HEK293 (cell line): ENCODE measurements around the gene MARCHF9.

Experiments used
- CTCF ChIP-seq: fragments of 450-650 bp; formaldehyde crosslinking; IDR thresholded peaks from 2 replicates; pipeline ENCODE4 v1.5.1; 2016; ENCODE audit warnings: missing biosample characterization, missing genetic modification characterization
- ZBTB49 ChIP-seq: fragments of 450-650 bp; formaldehyde crosslinking; IDR thresholded peaks from 2 replicates; pipeline ENCODE4 v1.5.1; 2016; ENCODE audit warnings: missing biosample characterization, missing genetic modification characterization, low read depth
- ZBTB8A ChIP-seq: fragments of 450-650 bp; formaldehyde crosslinking; IDR thresholded peaks from 2 replicates; pipeline ENCODE4 v1.5.1; 2016; ENCODE audit warnings: missing biosample characterization, missing genetic modification characterization
- ZNF155 ChIP-seq: fragments of 450-650 bp; formaldehyde crosslinking; IDR thresholded peaks from 2 replicates; pipeline ENCODE4 v1.5.1; 2016; ENCODE audit warnings: missing biosample characterization, missing genetic modification characterization
- ZNF274 ChIP-seq, 2 experiments: fragments of 200-500 bp in 1 of 2; fragments of 450-650 bp in 1 of 2; sonication (Bioruptor generic) in 1 of 2; formaldehyde crosslinking in 1 of 2; IDR thresholded peaks; 2 replicates each; pipeline versions ENCODE4 v1.5.1 to v1.6.1; 2014 to 2016; ENCODE audit warnings: borderline replicate concordance in 1 of 2, inconsistent platforms in 1 of 2, low read length in 1 of 2, missing biosample characterization in 1 of 2, missing genetic modification characterization in 1 of 2
- ZNF610 ChIP-seq: fragments of 450-650 bp; formaldehyde crosslinking; IDR thresholded peaks from 2 replicates; pipeline ENCODE4 v1.5.1; 2016; ENCODE audit warnings: missing biosample characterization, missing genetic modification characterization, borderline replicate concordance
- ZNF624 ChIP-seq: fragments of 450-650 bp; formaldehyde crosslinking; IDR thresholded peaks from 2 replicates; pipeline ENCODE4 v1.5.1; 2017; ENCODE audit warnings: missing biosample characterization, missing genetic modification characterization
- TF ChIP-seq, protein P1 (sequence below): fragments of 450-650 bp; formaldehyde crosslinking; IDR thresholded peaks from 2 replicates; pipeline ENCODE4 v1.5.1; 2016; ENCODE audit warnings: missing biosample characterization, missing genetic modification characterization
- TF ChIP-seq, protein P2 (sequence below): fragments of 450-650 bp; formaldehyde crosslinking; conservative IDR thresholded peaks from 2 replicates; pipeline ENCODE4 v1.5.1; 2016; ENCODE audit warnings: low read depth, missing biosample characterization, missing genetic modification characterization

DNA sequence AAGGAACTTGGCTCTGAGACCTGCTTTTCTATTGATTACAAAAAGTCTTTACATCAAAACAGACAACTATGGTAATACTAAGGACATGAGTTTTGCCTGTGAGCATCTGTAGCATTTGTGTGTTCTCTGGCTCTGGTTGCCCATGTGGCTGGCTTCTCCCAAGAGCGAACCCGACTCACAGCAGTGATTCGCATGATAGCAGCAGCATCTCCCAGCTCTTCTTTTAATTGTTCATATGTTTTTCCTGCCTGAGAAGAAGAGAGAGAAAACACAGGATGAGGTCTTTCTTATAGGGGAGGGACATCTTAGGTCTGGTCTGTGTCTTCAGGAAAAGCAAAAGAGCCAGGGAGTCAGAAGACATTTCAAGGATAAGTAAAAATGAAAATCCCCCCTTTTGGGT lies 46.1 kb downstream of the MARCHF9 start:
- TF ChIP-seq ZNF624 (tag by site-specific recombination) (no peak), CTCF (tag by site-specific recombination) (no peak), ZBTB8A (tag by site-specific recombination) (no peak), ZNF155 (tag by site-specific recombination) (no peak), ZNF610 (tag by site-specific recombination) (no peak), ZNF274 (IDR thresholded peaks at IDR 0.05; ENCODE audit: low read length) (no peak), ZNF274 (tag by site-specific recombination; IDR thresholded peaks at IDR 0.05; ENCODE audit: borderline replicate concordance) (no peak), ZBTB49 (tag by site-specific recombination) (no peak)
- TF ChIP-seq, protein P1, sequence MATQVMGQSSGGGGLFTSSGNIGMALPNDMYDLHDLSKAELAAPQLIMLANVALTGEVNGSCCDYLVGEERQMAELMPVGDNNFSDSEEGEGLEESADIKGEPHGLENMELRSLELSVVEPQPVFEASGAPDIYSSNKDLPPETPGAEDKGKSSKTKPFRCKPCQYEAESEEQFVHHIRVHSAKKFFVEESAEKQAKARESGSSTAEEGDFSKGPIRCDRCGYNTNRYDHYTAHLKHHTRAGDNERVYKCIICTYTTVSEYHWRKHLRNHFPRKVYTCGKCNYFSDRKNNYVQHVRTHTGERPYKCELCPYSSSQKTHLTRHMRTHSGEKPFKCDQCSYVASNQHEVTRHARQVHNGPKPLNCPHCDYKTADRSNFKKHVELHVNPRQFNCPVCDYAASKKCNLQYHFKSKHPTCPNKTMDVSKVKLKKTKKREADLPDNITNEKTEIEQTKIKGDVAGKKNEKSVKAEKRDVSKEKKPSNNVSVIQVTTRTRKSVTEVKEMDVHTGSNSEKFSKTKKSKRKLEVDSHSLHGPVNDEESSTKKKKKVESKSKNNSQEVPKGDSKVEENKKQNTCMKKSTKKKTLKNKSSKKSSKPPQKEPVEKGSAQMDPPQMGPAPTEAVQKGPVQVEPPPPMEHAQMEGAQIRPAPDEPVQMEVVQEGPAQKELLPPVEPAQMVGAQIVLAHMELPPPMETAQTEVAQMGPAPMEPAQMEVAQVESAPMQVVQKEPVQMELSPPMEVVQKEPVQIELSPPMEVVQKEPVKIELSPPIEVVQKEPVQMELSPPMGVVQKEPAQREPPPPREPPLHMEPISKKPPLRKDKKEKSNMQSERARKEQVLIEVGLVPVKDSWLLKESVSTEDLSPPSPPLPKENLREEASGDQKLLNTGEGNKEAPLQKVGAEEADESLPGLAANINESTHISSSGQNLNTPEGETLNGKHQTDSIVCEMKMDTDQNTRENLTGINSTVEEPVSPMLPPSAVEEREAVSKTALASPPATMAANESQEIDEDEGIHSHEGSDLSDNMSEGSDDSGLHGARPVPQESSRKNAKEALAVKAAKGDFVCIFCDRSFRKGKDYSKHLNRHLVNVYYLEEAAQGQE (tag by site-specific recombination), result no peak
- TF ChIP-seq, protein P2, sequence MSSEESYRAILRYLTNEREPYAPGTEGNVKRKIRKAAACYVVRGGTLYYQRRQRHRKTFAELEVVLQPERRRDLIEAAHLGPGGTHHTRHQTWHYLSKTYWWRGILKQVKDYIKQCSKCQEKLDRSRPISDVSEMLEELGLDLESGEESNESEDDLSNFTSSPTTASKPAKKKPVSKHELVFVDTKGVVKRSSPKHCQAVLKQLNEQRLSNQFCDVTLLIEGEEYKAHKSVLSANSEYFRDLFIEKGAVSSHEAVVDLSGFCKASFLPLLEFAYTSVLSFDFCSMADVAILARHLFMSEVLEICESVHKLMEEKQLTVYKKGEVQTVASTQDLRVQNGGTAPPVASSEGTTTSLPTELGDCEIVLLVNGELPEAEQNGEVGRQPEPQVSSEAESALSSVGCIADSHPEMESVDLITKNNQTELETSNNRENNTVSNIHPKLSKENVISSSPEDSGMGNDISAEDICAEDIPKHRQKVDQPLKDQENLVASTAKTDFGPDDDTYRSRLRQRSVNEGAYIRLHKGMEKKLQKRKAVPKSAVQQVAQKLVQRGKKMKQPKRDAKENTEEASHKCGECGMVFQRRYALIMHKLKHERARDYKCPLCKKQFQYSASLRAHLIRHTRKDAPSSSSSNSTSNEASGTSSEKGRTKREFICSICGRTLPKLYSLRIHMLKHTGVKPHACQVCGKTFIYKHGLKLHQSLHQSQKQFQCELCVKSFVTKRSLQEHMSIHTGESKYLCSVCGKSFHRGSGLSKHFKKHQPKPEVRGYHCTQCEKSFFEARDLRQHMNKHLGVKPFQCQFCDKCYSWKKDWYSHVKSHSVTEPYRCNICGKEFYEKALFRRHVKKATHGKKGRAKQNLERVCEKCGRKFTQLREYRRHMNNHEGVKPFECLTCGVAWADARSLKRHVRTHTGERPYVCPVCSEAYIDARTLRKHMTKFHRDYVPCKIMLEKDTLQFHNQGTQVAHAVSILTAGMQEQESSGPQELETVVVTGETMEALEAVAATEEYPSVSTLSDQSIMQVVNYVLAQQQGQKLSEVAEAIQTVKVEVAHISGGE (tag by site-specific recombination), result no peak
